K562 (cell line): ENCODE data around the gene TYSND1. TPM values are rescaled to one million over a fixed set of nuclear protein-coding genes. Genes with fewer than 3 reads are reported as not detected.

Source experiments
- CEBPG ChIP-seq, 3 experiments: fragments of 200-800 bp in 1 of 3; sonication (Bioruptor generic) in 1 of 3; sonication (generic) in 1 of 3; formaldehyde crosslinking in 1 of 3; IDR thresholded peaks in 2 of 3; conservative IDR thresholded peaks in 1 of 3; 2 replicates each; pipeline versions ENCODE4 v1.6.1 to v1.8.0; 2016 to 2022; ENCODE audit warnings: missing compliant biosample characterization in 2 of 3, missing genetic modification characterization in 2 of 3, mild to moderate bottlenecking in 1 of 3, missing genetic modification reagents in 1 of 3
- HNRNPLL ChIP-seq: fragments of 200-400 bp; formaldehyde crosslinking; IDR thresholded peaks from 2 replicates; pipeline ENCODE4 v1.6.1; 2017; ENCODE audit warnings: low read length, low read depth, mild to moderate bottlenecking; ENCODE audit not compliant: poor library complexity, severe bottlenecking
- MTA1 ChIP-seq: fragments of 450-650 bp; IDR thresholded peaks from 2 replicates; pipeline ENCODE4 v1.6.1; 2017; ENCODE audit warnings: borderline replicate concordance
- RAD21 ChIP-seq, 2 experiments: fragments of 250-450 bp in 1 of 2; fragments of 450-650 bp in 1 of 2; sonication (Bioruptor Pico) in 1 of 2; formaldehyde crosslinking in 1 of 2; IDR thresholded peaks in 1 of 2; conservative IDR thresholded peaks in 1 of 2; 2 replicates each; pipeline versions ENCODE4 v1.4.0 to v1.8.0; 2020 to 2022; ENCODE audit warnings: mild to moderate bottlenecking in 2 of 2, moderate library complexity in 1 of 2
- RREB1 ChIP-seq: fragments of 250-450 bp; sonication (Bioruptor Pico); IDR thresholded peaks from 2 replicates; pipeline ENCODE4 v1.4.0; 2020
- SRSF7 ChIP-seq: fragments of 200-400 bp; formaldehyde crosslinking; optimal IDR thresholded peaks from 2 replicates; pipeline ENCODE3; 2017; ENCODE audit warnings: mild to moderate bottlenecking, low read depth, low read length
- ZBTB33 ChIP-seq: sonication (generic); formaldehyde crosslinking; IDR thresholded peaks from 2 replicates; pipeline ENCODE4 v1.8.1; 2023; ENCODE audit warnings: mild to moderate bottlenecking, missing genetic modification reagents
- ZNF316 ChIP-seq: fragments of 450-650 bp; IDR thresholded peaks from 2 replicates; pipeline ENCODE4 v1.6.1; 2016
- polyA plus RNA-seq, 8 experiments: library from polyadenylated mRNA; depleted of rRNA in 4 of 8; stranded (reverse) in 5 of 8; unstranded in 3 of 8; fragments of >200 nt; fragmentation: Nextera tagmentation in 2 of 8; fragmentation: Illumina TruSeq in 1 of 8; extraction: Ambion mirVana in 2 of 8; extraction: Trizol in 1 of 8; gene quantifications; 2 replicates each; pipeline versions ENCODE4 v1.2.1 to v1.2.3, GENCODE V29; 2011 to 2014; ENCODE audit warnings: inconsistent platforms in 1 of 8, missing spikeins in 1 of 8
- total RNA-seq, 7 experiments: library from RNA; depleted of rRNA in 6 of 7; stranded (reverse); fragments of >200 nt in 6 of 7; fragmentation: Illumina TruSeq in 2 of 7; extraction: Trizol in 2 of 7; gene quantifications; 2 replicates each; pipeline versions ENCODE4 v1.2.1 to v1.2.3, GENCODE V29; 2011 to 2021; ENCODE audit warnings: low replicate concordance in 1 of 7
- TF ChIP-seq, protein P1 (sequence below): fragments of 150-350 bp; conservative IDR thresholded peaks from 2 replicates; pipeline ENCODE4 v1.6.1; 2014; ENCODE audit warnings: low read length

Gene TYSND1
- total and polyA plus RNA-seq, 9 of the 15 experiments (the other 6 are each of a cell fraction or from before 2014, with no cell fraction given): 0.60 to 2.0 (median 1.3) TPM

DNA sequence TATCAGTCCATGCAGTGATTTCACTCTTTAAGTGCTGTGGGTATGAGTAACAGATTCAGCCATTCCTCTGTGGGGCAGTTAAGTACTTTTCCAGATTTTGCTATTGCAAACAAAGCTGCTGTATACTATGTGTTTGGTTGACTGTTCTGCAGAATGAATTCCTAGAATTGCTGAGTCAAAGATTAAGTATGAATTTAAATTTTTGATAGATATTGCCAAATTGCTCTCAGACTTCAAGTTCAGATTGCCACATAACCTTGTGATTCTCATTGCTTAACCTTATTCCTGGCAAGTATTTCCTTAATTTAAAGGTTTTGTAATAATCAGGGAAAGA lies 45.4 kb upstream of the TYSND1 start (continued):
- TF ChIP-seq ZBTB33 (no peak), CEBPG (CRISPR knock-in tag; IDR thresholded peaks at IDR 0.05) (no peak), CEBPG (tag; conservative IDR thresholded peaks at IDR 0.05 in 1 of 2, IDR thresholded peaks at IDR 0.05 in 1 of 2) (peak; percentile 52 to 66; a peak in 3 of 4 replicates), ZNF316 (peak; percentile 76), MTA1 (no peak), HNRNPLL (no peak), RREB1 (no peak), SRSF7 (no peak), RAD21 (CRISPR knock-in tag; conservative IDR thresholded peaks at IDR 0.05 in 1 of 2, IDR thresholded peaks at IDR 0.05 in 1 of 2) (no peak)
- TF ChIP-seq, protein P1, sequence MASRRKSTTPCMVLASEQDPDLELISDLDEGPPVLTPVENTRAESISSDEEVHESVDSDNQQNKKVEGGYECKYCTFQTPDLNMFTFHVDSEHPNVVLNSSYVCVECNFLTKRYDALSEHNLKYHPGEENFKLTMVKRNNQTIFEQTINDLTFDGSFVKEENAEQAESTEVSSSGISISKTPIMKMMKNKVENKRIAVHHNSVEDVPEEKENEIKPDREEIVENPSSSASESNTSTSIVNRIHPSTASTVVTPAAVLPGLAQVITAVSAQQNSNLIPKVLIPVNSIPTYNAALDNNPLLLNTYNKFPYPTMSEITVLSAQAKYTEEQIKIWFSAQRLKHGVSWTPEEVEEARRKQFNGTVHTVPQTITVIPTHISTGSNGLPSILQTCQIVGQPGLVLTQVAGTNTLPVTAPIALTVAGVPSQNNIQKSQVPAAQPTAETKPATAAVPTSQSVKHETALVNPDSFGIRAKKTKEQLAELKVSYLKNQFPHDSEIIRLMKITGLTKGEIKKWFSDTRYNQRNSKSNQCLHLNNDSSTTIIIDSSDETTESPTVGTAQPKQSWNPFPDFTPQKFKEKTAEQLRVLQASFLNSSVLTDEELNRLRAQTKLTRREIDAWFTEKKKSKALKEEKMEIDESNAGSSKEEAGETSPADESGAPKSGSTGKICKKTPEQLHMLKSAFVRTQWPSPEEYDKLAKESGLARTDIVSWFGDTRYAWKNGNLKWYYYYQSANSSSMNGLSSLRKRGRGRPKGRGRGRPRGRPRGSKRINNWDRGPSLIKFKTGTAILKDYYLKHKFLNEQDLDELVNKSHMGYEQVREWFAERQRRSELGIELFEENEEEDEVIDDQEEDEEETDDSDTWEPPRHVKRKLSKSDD: no peak
- TF ChIP-seq, all 486 proteins: peak for 8
